K562 (cell line): ENCODE measurements around the gene RALY. TPM values are rescaled to one million over a fixed set of nuclear protein-coding genes. Genes with fewer than 3 reads are reported as not detected.

Source experiments
- BCL6 ChIP-seq: fragments of 250-450 bp; sonication (Bioruptor Pico); IDR thresholded peaks from 2 replicates; pipeline ENCODE4 v1.4.0; 2020
- GATA2 ChIP-seq: sonication (generic); formaldehyde crosslinking; IDR thresholded peaks from 2 replicates; pipeline ENCODE4 v1.4.0; 2020; ENCODE audit warnings: mild to moderate bottlenecking, missing genetic modification reagents
- JUNB ChIP-seq: fragments of 450-650 bp; formaldehyde crosslinking; conservative IDR thresholded peaks from 2 replicates; pipeline ENCODE4 v1.4.0; 2020; ENCODE audit warnings: mild to moderate bottlenecking
- KLF10 ChIP-seq: fragments of 250-450 bp; sonication (Bioruptor Pico); IDR thresholded peaks from 2 replicates; pipeline ENCODE4 v1.6.1; 2021; ENCODE audit warnings: matching md5 sums
- MAFG ChIP-seq: fragments of 450-650 bp; conservative IDR thresholded peaks from 2 replicates; pipeline ENCODE4 v1.6.1; 2016; ENCODE audit warnings: missing genetic modification characterization, missing compliant biosample characterization
- OTX1 ChIP-seq: fragments of 450-650 bp; formaldehyde crosslinking; IDR thresholded peaks from 2 replicates; pipeline ENCODE4 v1.4.0; 2022; ENCODE audit warnings: mild to moderate bottlenecking
- POLR3A ChIP-seq: IDR thresholded peaks from 2 replicates; pipeline ENCODE4 v1.6.1; 2011; ENCODE audit warnings: borderline replicate concordance, mild to moderate bottlenecking, moderate library complexity; ENCODE audit not compliant: insufficient read length, insufficient read depth; ENCODE audit errors: extremely low read depth
- STAT5A ChIP-seq: IDR thresholded peaks from 2 replicates; pipeline ENCODE4 v1.6.1; 2012; ENCODE audit warnings: low read length, inconsistent platforms, borderline replicate concordance
- ZNF444 ChIP-seq: fragments of 250-450 bp; sonication (Bioruptor Pico); IDR thresholded peaks from 2 replicates; pipeline ENCODE4 v1.4.0; 2020; ENCODE audit warnings: mild to moderate bottlenecking, moderate library complexity
- polyA plus RNA-seq, 8 experiments: library from polyadenylated mRNA; depleted of rRNA in 4 of 8; stranded (reverse) in 5 of 8; unstranded in 3 of 8; fragments of >200 nt; fragmentation: Nextera tagmentation in 2 of 8; fragmentation: Illumina TruSeq in 1 of 8; extraction: Ambion mirVana in 2 of 8; extraction: Trizol in 1 of 8; gene quantifications; 2 replicates each; pipeline versions ENCODE4 v1.2.1 to v1.2.3, GENCODE V29; 2011 to 2014; ENCODE audit warnings: inconsistent platforms in 1 of 8, missing spikeins in 1 of 8
- total RNA-seq, 7 experiments: library from RNA; depleted of rRNA in 6 of 7; stranded (reverse); fragments of >200 nt in 6 of 7; fragmentation: Illumina TruSeq in 2 of 7; extraction: Trizol in 2 of 7; gene quantifications; 2 replicates each; pipeline versions ENCODE4 v1.2.1 to v1.2.3, GENCODE V29; 2011 to 2021; ENCODE audit warnings: low replicate concordance in 1 of 7
- TF ChIP-seq, protein P1 (sequence below): fragments of 450-650 bp; IDR thresholded peaks from 2 replicates; pipeline ENCODE4 v1.7.1; 2018; ENCODE audit warnings: mild to moderate bottlenecking, low read depth; ENCODE audit not compliant: partially characterized antibody
- TF ChIP-seq, protein P2 (sequence below): sonication (generic); formaldehyde crosslinking; IDR thresholded peaks from 2 replicates; pipeline ENCODE4 v1.8.1; 2022; ENCODE audit warnings: missing genetic modification reagents
- TF ChIP-seq, protein P3 (sequence below): sonication (generic); formaldehyde crosslinking; IDR thresholded peaks from 2 replicates; pipeline ENCODE4 v1.8.0; 2023; ENCODE audit warnings: mild to moderate bottlenecking, missing genetic modification reagents
- TF ChIP-seq, protein P4 (sequence below): sonication (generic); IDR thresholded peaks from 2 replicates; pipeline ENCODE4 v1.6.1; 2016
- TF ChIP-seq, protein P5 (sequence below): fragments of 450-650 bp; IDR thresholded peaks from 2 replicates; pipeline ENCODE4 v1.6.1; 2014; ENCODE audit warnings: low read depth, mild to moderate bottlenecking, moderate library complexity, borderline replicate concordance
- TF ChIP-seq, protein P6 (sequence below): fragments of 450-650 bp; formaldehyde crosslinking; IDR thresholded peaks from 2 replicates; pipeline ENCODE4 v1.4.0; 2022; ENCODE audit warnings: missing genetic modification characterization

RALY gene
- total and polyA plus RNA-seq, 9 of the 15 experiments (the other 6 are each of a cell fraction or from before 2014, with no cell fraction given): 0.80 to 207 (median 128) TPM

GRCh38 chr20:33992923-33993575 is 662 bp upstream of the RALY start (continued):
- TF ChIP-seq, protein P1, sequence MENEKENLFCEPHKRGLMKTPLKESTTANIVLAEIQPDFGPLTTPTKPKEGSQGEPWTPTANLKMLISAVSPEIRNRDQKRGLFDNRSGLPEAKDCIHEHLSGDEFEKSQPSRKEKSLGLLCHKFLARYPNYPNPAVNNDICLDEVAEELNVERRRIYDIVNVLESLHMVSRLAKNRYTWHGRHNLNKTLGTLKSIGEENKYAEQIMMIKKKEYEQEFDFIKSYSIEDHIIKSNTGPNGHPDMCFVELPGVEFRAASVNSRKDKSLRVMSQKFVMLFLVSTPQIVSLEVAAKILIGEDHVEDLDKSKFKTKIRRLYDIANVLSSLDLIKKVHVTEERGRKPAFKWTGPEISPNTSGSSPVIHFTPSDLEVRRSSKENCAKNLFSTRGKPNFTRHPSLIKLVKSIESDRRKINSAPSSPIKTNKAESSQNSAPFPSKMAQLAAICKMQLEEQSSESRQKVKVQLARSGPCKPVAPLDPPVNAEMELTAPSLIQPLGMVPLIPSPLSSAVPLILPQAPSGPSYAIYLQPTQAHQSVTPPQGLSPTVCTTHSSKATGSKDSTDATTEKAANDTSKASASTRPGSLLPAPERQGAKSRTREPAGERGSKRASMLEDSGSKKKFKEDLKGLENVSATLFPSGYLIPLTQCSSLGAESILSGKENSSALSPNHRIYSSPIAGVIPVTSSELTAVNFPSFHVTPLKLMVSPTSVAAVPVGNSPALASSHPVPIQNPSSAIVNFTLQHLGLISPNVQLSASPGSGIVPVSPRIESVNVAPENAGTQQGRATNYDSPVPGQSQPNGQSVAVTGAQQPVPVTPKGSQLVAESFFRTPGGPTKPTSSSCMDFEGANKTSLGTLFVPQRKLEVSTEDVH: peak; percentile 59
- TF ChIP-seq, protein P2, sequence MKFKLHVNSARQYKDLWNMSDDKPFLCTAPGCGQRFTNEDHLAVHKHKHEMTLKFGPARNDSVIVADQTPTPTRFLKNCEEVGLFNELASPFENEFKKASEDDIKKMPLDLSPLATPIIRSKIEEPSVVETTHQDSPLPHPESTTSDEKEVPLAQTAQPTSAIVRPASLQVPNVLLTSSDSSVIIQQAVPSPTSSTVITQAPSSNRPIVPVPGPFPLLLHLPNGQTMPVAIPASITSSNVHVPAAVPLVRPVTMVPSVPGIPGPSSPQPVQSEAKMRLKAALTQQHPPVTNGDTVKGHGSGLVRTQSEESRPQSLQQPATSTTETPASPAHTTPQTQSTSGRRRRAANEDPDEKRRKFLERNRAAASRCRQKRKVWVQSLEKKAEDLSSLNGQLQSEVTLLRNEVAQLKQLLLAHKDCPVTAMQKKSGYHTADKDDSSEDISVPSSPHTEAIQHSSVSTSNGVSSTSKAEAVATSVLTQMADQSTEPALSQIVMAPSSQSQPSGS (CRISPR knock-in tag): no peak
- TF ChIP-seq, protein P3, sequence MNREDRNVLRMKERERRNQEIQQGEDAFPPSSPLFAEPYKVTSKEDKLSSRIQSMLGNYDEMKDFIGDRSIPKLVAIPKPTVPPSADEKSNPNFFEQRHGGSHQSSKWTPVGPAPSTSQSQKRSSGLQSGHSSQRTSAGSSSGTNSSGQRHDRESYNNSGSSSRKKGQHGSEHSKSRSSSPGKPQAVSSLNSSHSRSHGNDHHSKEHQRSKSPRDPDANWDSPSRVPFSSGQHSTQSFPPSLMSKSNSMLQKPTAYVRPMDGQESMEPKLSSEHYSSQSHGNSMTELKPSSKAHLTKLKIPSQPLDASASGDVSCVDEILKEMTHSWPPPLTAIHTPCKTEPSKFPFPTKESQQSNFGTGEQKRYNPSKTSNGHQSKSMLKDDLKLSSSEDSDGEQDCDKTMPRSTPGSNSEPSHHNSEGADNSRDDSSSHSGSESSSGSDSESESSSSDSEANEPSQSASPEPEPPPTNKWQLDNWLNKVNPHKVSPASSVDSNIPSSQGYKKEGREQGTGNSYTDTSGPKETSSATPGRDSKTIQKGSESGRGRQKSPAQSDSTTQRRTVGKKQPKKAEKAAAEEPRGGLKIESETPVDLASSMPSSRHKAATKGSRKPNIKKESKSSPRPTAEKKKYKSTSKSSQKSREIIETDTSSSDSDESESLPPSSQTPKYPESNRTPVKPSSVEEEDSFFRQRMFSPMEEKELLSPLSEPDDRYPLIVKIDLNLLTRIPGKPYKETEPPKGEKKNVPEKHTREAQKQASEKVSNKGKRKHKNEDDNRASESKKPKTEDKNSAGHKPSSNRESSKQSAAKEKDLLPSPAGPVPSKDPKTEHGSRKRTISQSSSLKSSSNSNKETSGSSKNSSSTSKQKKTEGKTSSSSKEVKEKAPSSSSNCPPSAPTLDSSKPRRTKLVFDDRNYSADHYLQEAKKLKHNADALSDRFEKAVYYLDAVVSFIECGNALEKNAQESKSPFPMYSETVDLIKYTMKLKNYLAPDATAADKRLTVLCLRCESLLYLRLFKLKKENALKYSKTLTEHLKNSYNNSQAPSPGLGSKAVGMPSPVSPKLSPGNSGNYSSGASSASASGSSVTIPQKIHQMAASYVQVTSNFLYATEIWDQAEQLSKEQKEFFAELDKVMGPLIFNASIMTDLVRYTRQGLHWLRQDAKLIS (CRISPR knock-in tag): no peak
- no peak for TF ChIP-seq MAFG (tag)
- no peak for TF ChIP-seq JUNB
- no peak for TF ChIP-seq GATA2
- TF ChIP-seq, protein P4, sequence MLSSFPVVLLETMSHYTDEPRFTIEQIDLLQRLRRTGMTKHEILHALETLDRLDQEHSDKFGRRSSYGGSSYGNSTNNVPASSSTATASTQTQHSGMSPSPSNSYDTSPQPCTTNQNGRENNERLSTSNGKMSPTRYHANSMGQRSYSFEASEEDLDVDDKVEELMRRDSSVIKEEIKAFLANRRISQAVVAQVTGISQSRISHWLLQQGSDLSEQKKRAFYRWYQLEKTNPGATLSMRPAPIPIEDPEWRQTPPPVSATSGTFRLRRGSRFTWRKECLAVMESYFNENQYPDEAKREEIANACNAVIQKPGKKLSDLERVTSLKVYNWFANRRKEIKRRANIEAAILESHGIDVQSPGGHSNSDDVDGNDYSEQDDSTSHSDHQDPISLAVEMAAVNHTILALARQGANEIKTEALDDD: no peak
- TF ChIP-seq, protein P5, sequence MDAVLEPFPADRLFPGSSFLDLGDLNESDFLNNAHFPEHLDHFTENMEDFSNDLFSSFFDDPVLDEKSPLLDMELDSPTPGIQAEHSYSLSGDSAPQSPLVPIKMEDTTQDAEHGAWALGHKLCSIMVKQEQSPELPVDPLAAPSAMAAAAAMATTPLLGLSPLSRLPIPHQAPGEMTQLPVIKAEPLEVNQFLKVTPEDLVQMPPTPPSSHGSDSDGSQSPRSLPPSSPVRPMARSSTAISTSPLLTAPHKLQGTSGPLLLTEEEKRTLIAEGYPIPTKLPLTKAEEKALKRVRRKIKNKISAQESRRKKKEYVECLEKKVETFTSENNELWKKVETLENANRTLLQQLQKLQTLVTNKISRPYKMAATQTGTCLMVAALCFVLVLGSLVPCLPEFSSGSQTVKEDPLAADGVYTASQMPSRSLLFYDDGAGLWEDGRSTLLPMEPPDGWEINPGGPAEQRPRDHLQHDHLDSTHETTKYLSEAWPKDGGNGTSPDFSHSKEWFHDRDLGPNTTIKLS: no peak
- TF ChIP-seq, protein P6, sequence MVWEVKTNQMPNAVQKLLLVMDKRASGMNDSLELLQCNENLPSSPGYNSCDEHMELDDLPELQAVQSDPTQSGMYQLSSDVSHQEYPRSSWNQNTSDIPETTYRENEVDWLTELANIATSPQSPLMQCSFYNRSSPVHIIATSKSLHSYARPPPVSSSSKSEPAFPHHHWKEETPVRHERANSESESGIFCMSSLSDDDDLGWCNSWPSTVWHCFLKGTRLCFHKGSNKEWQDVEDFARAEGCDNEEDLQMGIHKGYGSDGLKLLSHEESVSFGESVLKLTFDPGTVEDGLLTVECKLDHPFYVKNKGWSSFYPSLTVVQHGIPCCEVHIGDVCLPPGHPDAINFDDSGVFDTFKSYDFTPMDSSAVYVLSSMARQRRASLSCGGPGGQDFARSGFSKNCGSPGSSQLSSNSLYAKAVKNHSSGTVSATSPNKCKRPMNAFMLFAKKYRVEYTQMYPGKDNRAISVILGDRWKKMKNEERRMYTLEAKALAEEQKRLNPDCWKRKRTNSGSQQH: no peak
- no peak for TF ChIP-seq KLF10
- no peak for TF ChIP-seq OTX1 (CRISPR knock-in tag)
- no peak for TF ChIP-seq STAT5A
- no peak for TF ChIP-seq ZNF444 (CRISPR knock-in tag)
- no peak for TF ChIP-seq BCL6 (CRISPR knock-in tag)
- TF ChIP-seq POLR3A: no peak
